GM12891 (cell line): ENCODE results near the gene PDCD1.

Experiments
- PAX5 ChIP-seq: IDR thresholded peaks from 2 replicates; pipeline ENCODE4 v1.6.1; 2011; ENCODE audit warnings: low read length, moderate library complexity, mild to moderate bottlenecking; ENCODE audit not compliant: insufficient read depth, severe bottlenecking
- POLR2A ChIP-seq: IDR thresholded peaks from 2 replicates; pipeline ENCODE4 v1.6.1; 2011; ENCODE audit warnings: low read depth, low read length, control low read depth
- POLR2AphosphoS5 ChIP-seq: IDR thresholded peaks from 2 replicates; pipeline ENCODE4 v1.6.1; 2011; ENCODE audit warnings: low read depth, low read length, control low read depth
- POU2F2 ChIP-seq: IDR thresholded peaks from 2 replicates; pipeline ENCODE4 v1.6.1; 2011; ENCODE audit warnings: low read depth, mild to moderate bottlenecking, control low read depth, low read length, moderate library complexity
- SPI1 ChIP-seq: IDR thresholded peaks from 2 replicates; pipeline ENCODE4 v1.6.1; 2011; ENCODE audit warnings: low read depth, low read length, control low read depth
- TAF1 ChIP-seq: IDR thresholded peaks from 2 replicates; pipeline ENCODE4 v1.6.1; 2011; ENCODE audit warnings: low read depth, low read length, control low read depth

GRCh38 chr2:241811201-241811951, 47.3 kb downstream of the PDCD1 start:
- TF ChIP-seq POLR2AphosphoS5 (no peak), POLR2A (no peak), TAF1 (no peak), SPI1 (no peak), PAX5 (no peak), POU2F2 (no peak)
